OCI-LY1 (cell line): ENCODE data around the gene POLR2H.

Experiments used
- H2AFZ ChIP-seq: fragments of 200-600 bp; sonication (generic), shearing (Covaris generic); 2 replicates; pipeline ENCODE4 v1.6.0; 2014; ENCODE audit warnings: antibody characterized with exemption, mild to moderate bottlenecking, low read length
- H3F3A ChIP-seq: fragments of 200-600 bp; sonication (generic), shearing (Covaris generic); 2 replicates; pipeline ENCODE4 v1.6.0; 2014; ENCODE audit warnings: mild to moderate bottlenecking, antibody characterized with exemption, low read length, moderate library complexity; ENCODE audit not compliant: insufficient read depth
- H3K27ac ChIP-seq: fragments of 200-600 bp; sonication (generic); 2 replicates; pipeline ENCODE4 v1.5.1; 2014; ENCODE audit warnings: low read length, mixed run types, mild to moderate bottlenecking, low read depth; ENCODE audit not compliant: poor library complexity, severe bottlenecking
- H3K27me3 ChIP-seq: fragments of 200-600 bp; sonication (generic); 2 replicates; pipeline ENCODE4 v1.6.0; 2014; ENCODE audit warnings: antibody characterized with exemption, mild to moderate bottlenecking, low read length, moderate library complexity; ENCODE audit not compliant: insufficient read depth
- H3K36me3 ChIP-seq: fragments of 200-600 bp; sonication (generic); 2 replicates; pipeline ENCODE4 v1.6.1; 2014; ENCODE audit warnings: mild to moderate bottlenecking, antibody characterized with exemption, low read length, moderate library complexity, mixed read lengths; ENCODE audit not compliant: insufficient read depth
- H3K4me1 ChIP-seq: fragments of 200-600 bp; sonication (generic); 2 replicates; pipeline ENCODE4 v1.5.1; 2014; ENCODE audit warnings: mild to moderate bottlenecking, low read length, moderate library complexity; ENCODE audit not compliant: insufficient read depth, severe bottlenecking
- H3K4me2 ChIP-seq: fragments of 200-600 bp; sonication (generic), shearing (Covaris generic); 2 replicates; pipeline ENCODE4 v1.6.1; 2014; ENCODE audit warnings: low read length
- H3K4me3 ChIP-seq: fragments of 200-600 bp; sonication (generic); 2 replicates; pipeline ENCODE4 v1.5.1; 2014; ENCODE audit warnings: low read length, low read depth, mild to moderate bottlenecking, mixed read lengths; ENCODE audit not compliant: poor library complexity, severe bottlenecking
- H3K79me2 ChIP-seq: fragments of 200-600 bp; shearing (Covaris generic); 2 replicates; pipeline ENCODE4 v1.6.1; 2016; ENCODE audit warnings: mixed run types, low read length, mixed read lengths; ENCODE audit not compliant: insufficient read depth
- H3K9ac ChIP-seq: fragments of 200-600 bp; sonication (generic), shearing (Covaris generic); 2 replicates; pipeline ENCODE4 v1.6.1; 2014; ENCODE audit warnings: mild to moderate bottlenecking, low read length, mixed read lengths
- H3K9me2 ChIP-seq: fragments of 200-600 bp; sonication (generic), shearing (Covaris generic); 2 replicates; pipeline ENCODE4 v1.6.1; 2014; ENCODE audit warnings: low read depth, mild to moderate bottlenecking, low read length, mixed read lengths
- H3K9me3 ChIP-seq: fragments of 200-600 bp; shearing (Covaris generic); 2 replicates; pipeline ENCODE4 v1.6.1; 2014; ENCODE audit warnings: low read length, mixed read lengths
- H4K20me1 ChIP-seq: fragments of 200-600 bp; sonication (generic), shearing (Covaris generic); 2 replicates; pipeline ENCODE4 v1.6.0; 2016; ENCODE audit warnings: mild to moderate bottlenecking, low read length; ENCODE audit not compliant: insufficient read depth
- EZH2 ChIP-seq: fragments of 200-600 bp; sonication (generic), shearing (Covaris generic); IDR thresholded peaks from 2 replicates; pipeline ENCODE4 v1.8.0; 2017; ENCODE audit warnings: borderline replicate concordance, mixed run types, mild to moderate bottlenecking, antibody characterized with exemption, low read length, moderate library complexity, mixed read lengths
- TF ChIP-seq, protein P1 (sequence below): fragments of 200-600 bp; sonication (generic), shearing (Covaris generic); IDR thresholded peaks from 2 replicates; pipeline ENCODE4 v1.5.1; 2017; ENCODE audit warnings: mild to moderate bottlenecking, antibody characterized with exemption, low read length, moderate library complexity, mixed read lengths

The POLR2H gene

DNA sequence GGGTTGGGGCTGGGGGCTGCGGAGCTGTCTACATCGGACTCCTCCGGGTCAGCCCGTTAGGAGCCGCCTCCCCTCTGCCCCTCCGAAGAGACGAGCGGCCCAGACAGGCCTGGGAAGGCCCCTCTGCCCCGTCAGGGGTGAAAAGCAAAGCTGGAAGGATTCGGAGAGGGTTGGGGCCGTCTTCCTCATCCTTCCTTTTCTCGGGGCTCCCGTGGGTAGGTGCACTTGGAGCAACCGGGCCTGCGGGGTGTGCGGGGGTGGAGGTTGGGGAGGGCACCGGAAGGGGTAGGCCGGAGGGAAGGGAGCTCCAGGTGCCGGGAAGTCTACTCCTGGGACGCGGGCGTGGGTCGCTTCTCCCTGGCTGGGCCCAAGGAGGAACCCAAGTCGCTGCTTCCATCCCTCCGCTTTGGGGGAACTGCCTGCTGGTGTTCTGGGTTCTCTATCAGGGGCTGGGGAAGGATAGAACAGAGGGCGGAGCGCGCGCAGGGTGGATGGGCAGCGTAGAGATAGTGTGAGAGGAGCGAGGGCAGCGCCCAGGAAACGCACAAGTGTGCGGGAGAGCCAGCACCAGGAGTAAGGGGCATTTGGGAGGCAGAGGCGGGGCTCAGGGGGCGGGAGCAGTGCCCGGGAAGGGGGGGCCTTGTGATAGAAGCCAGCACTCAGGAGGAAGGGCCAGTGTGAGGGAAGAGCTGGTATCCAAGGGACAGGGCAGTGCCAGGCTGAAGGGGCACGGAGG, 590 bp downstream of the POLR2H start:
- H3K4me3 ChIP-seq = peak overlapping the region; percentile 84
- H2AFZ ChIP-seq = no peak overlapping the region
- H3K4me1 ChIP-seq = peaks cover 19% of the 10 kb centered on the region
- no peaks in the 10 kb centered on the region for H3K9me3 ChIP-seq
- TF ChIP-seq, protein P1, sequence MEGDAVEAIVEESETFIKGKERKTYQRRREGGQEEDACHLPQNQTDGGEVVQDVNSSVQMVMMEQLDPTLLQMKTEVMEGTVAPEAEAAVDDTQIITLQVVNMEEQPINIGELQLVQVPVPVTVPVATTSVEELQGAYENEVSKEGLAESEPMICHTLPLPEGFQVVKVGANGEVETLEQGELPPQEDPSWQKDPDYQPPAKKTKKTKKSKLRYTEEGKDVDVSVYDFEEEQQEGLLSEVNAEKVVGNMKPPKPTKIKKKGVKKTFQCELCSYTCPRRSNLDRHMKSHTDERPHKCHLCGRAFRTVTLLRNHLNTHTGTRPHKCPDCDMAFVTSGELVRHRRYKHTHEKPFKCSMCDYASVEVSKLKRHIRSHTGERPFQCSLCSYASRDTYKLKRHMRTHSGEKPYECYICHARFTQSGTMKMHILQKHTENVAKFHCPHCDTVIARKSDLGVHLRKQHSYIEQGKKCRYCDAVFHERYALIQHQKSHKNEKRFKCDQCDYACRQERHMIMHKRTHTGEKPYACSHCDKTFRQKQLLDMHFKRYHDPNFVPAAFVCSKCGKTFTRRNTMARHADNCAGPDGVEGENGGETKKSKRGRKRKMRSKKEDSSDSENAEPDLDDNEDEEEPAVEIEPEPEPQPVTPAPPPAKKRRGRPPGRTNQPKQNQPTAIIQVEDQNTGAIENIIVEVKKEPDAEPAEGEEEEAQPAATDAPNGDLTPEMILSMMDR = no peak
- TF ChIP-seq EZH2 = no peak
- peaks cover 5% of the 10 kb centered on the region; the same call in 1 of the 2 replicates for H3K27me3 ChIP-seq
- H3K4me2 ChIP-seq = peak overlapping the region; percentile 83
- H3K9me2 ChIP-seq = no peaks in the 10 kb centered on the region
- H3F3A ChIP-seq = no peaks in the 10 kb centered on the region
- no peaks in the 10 kb centered on the region for H3K79me2 ChIP-seq
- peak overlapping the region; percentile 70 for H3K9ac ChIP-seq
- no peaks in the 10 kb centered on the region for H4K20me1 ChIP-seq
- H3K27ac ChIP-seq = peak overlapping the region; percentile 17
- peaks cover 21% of the 10 kb centered on the region for H3K36me3 ChIP-seq

DNA sequence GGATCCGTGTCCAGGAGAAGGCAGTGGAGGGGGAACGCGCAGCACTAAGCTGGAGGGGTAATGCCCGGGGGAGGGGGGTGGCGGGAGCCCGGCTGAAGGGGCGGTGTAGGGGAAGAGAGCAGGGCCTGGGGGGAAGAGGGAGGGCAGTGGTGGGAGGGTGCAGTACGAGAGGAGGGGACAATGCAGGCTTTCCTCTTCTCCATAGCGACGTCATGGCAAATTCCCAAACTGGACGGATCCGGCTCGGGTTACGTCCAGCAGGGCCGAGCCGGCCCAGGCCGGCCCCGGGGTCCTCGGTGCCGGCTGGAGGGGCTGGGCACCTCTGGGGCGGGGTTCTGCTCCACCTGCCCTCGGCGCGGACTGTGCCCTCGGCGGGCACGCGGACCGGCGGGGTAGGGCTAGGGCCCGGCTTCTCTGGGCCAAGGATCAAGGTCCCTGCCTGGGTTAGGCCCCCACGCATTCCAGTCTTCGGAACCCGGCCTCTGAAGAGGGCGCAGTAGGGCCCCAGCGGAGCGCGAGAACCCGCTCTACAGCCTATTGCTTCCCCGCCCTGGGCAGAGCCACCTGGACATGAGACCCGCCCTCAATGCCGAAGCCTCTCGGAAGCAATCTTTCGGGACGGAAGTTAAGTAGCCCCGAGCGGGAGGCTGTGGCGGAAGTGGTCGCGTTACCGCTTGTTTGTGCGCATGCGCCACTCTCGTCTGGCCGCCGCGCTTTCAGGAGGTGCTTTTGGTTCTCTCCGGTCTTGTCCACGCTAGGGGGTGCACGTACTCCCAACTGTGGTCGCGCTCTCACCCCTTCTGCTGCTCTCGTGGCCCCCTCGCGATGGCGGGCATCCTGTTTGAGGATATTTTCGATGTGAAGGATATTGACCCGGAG, 1.4 kb downstream of the POLR2H start:
- peaks cover 28% of the 10 kb centered on the region for H3K36me3 ChIP-seq
- H3K9ac ChIP-seq = peak overlapping the region; percentile 87
- H3K9me2 ChIP-seq = no peaks in the 10 kb centered on the region
- H3K4me1 ChIP-seq = peaks cover 19% of the 10 kb centered on the region
- TF ChIP-seq EZH2 = no peak
- TF ChIP-seq, protein P1 = peak; percentile 83
- no peak overlapping the region for H2AFZ ChIP-seq
- H3F3A ChIP-seq = no peaks in the 10 kb centered on the region
- H3K4me2 ChIP-seq = peak overlapping the region; percentile 83
- no peaks in the 10 kb centered on the region for H3K9me3 ChIP-seq
- H3K79me2 ChIP-seq = no peaks in the 10 kb centered on the region
- peaks cover 3% of the 10 kb centered on the region; the same call in 1 of the 2 replicates for H3K27me3 ChIP-seq
- peak overlapping the region; percentile 84 for H3K4me3 ChIP-seq
- H4K20me1 ChIP-seq = no peaks in the 10 kb centered on the region
- peak overlapping the region; percentile 41 for H3K27ac ChIP-seq

DNA sequence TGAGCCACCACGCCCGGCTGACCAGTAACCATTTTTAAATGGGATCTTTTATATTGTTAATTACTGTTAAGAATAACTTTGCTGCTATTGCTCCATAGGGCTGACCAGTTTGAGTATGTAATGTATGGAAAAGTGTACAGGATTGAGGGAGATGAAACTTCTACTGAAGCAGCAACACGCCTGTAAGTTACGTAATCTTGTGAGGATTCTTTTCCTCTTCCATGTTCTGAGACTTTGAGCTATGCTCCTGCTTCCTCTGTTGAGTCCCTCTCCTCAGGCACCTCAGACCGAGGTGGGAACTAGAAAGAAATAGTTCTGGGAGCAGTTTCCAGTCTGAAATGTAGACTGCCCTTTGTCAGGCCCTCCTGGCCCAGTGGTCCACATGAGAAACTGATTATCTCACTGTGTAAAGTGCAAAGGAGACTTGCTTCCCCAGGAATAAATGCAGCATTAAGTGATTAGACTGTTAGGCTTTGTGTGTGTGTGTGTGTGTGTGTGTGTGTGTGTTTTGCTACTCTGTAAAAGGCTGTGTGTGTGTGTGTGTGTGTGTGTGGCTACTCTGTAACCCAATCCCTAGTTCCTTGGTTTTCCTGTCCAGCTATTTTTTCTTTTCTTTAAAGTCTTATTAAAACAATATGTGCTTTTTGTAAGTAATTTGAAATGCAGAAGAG, 5.2 kb downstream of the POLR2H start:
- H3K9me2 ChIP-seq = no peaks in the 10 kb centered on the region
- no peaks in the 10 kb centered on the region for H3K79me2 ChIP-seq
- H2AFZ ChIP-seq = no peak overlapping the region
- TF ChIP-seq EZH2 = no peak
- TF ChIP-seq, protein P1 = no peak
- no peaks in the 10 kb centered on the region for H4K20me1 ChIP-seq
- no peak overlapping the region for H3K4me3 ChIP-seq
- peaks cover 46% of the 10 kb centered on the region for H3K36me3 ChIP-seq
- no peak overlapping the region for H3K4me2 ChIP-seq
- peaks cover 13% of the 10 kb centered on the region for H3K4me1 ChIP-seq
- no peaks in the 10 kb centered on the region for H3F3A ChIP-seq
- H3K27ac ChIP-seq = no peak overlapping the region
- no peak overlapping the region for H3K9ac ChIP-seq
- no peaks in the 10 kb centered on the region for H3K9me3 ChIP-seq
- no peaks in the 10 kb centered on the region for H3K27me3 ChIP-seq
